GM10847 (cell line): ENCODE measurements around the gene SYNPR.

Experiments used
- POLR2A ChIP-seq: IDR thresholded peaks from 2 replicates; pipeline ENCODE4 v1.6.1; 2011; ENCODE audit not compliant: insufficient read length; ENCODE audit errors: extremely low read depth

The SYNPR gene

DNA sequence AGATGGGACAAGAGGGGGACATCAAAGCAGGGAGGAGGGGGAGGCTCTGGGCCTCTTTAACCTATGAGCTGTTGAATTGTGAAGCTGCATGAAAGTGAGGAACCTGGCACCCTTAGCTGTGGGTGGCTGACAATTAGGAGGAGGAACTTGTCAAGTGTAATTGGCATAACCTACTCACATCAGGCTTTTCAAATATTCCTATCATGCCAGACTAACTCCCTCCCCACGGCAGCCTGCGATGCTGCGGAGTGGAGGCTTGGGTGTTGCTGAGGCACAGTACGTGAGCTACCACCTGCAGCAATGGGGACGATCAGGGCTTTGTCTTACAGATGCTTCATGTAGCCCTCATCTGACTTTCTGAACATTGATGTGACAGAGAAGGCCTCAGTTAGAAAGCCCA, 193.7 kb downstream of the SYNPR start:
- TF ChIP-seq POLR2A, result no peak

DNA sequence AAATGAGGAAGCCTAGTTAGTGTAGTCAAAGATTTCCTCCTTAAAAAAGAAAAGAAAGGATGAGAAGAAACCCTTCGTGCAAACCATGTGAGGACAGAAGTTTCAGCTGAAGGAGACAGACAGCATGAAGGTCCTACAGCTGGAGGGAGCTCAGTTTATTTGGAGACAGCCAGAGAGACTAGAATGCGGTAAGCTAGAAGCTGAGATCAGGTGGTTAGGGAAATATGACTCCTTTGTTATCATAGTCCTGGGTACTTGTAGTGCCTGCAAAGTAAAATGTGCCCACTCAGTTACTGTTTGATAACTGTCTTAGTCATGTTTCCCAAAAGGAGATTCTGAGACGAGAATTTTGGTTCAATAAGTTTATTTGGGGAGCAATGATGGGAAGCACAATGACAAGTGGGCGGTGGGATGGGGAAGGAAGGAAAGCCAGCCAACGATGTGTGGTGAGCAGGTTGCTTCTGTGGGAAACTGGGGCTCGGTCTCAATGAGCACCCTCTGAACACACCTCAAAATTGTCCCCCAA, 195.6 kb downstream of the SYNPR start:
- TF ChIP-seq POLR2A, result no peak

DNA sequence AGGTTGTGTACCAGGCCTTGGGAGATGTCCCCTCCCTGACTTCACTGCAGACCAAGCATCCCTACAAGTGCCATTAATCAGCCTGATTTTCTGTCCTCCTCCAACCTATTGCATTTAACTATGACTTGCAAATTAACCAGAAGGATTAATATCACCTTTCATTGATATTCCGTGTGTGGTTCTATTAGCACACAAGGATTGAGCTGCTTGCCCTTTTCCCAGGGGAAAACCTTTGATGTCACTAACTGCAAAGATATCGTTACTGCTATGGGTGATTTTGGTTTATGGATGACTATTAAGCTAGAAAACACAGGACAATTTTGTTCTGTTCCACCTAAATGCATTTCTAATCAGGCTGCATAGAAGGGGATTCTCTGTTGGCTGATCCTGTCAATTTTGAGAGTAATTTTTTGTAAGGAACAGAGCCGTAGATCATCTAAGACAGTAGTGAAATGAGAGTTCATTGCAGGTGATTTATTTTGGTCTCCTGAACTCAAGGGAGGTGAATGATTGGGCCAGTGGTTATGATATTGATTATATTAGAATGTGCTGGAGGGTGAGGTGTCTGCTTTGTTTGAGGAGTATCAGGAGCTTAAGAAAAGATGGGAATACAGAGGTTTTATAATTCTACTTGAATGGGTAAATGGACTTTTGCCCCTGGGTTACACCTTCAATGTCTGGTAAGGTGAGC, 196.9 kb downstream of the SYNPR start:
- no peak for TF ChIP-seq POLR2A

DNA sequence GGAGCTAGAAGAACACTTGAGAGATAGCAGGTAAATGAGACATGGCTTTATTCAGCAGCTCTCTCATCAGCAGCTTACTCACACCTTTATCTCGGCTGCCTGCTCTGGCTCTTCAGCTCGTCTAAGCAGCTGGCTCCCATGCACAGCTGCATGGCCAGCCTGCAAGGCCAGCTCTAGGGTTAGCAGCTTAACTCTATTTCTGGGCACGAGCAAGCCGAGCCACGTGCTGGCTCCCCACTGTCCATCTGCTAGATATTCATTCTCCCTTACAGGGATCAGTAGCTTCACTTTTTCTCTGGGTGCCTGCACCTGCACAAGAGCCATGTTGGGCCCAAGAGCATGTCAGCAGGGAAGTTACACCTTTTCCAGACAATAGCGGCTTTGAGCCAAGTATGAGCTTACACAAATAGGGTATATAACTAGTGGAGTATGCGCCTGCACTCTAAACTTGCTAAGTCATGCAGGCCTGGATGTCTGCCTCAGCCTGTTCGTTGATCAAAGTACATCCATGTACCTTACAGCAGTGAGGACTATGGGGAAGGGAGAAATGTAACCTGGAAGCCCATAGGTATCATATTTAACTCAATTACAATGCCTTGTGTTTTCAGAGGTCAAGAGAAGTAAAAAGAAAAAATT, 199.5 kb downstream of the SYNPR start:
- TF ChIP-seq POLR2A, result no peak

DNA sequence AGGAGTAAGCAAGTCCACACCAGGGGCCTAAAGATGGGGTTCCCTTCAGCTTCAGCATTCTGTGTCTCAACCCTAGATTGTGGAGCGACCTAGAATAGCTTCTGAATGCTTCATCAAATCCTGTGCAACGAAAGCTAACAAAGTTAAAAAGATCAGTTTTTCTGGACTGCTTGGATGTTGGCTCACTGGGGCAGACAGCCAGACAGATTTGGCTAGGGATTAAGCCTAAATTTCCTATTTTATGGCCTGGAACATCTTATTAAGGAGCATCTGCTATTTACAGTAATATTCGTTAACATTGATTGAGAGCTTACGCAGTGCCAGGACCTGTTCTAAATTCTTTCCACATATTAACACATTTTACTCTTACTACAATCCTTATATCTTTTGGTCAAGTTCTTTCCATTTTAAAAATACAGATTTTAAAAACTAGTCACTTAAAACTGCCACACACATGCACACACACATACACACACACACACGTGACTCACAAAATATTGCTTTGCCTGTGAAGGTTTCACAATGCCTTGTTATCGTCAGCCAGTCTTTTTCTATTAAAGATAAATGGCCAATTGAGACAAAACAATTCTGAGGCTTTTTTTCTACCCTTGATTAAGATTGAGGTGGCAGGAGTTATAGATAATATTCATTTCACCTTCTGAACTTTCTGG, 201.0 kb downstream of the SYNPR start:
- no peak for TF ChIP-seq POLR2A

DNA sequence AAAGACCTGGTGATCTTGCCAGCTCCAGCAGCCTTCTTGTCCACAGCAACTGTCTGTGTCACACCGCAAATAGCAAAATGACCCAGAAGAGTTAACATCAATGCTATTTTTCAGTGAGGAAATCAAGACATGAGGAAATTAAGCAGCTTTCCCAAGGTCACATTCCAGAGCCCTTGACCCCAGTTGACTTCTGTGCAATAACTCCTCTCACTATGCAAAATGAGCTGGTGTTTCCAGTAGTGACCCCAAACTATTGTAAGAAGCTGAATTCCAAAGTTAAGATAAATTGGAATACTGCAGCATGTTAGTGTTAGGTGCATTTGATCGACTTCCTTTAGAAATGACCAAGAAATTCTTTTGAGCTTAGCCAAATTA, 201.5 kb downstream of the SYNPR start:
- no peak for TF ChIP-seq POLR2A

DNA sequence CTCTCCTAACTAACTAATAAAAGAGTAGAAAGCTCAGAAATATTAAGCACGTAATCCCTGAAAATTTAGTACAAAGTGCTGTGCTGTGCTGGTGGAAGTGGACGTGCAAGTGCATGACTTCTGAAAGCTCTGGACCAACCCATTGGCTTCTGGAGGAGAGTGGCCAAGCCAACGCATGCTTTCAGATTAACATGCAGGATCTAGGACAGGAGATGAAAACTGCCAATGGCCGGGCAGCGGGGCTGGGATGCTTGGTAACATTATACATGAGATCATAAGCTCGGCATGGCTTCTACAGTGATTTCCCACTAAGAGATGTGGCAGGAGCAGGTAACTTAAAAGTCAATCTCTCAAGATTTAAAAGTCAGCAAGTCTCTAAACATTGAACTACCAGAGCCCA, 203.5 kb downstream of the SYNPR start:
- no peak for TF ChIP-seq POLR2A

DNA sequence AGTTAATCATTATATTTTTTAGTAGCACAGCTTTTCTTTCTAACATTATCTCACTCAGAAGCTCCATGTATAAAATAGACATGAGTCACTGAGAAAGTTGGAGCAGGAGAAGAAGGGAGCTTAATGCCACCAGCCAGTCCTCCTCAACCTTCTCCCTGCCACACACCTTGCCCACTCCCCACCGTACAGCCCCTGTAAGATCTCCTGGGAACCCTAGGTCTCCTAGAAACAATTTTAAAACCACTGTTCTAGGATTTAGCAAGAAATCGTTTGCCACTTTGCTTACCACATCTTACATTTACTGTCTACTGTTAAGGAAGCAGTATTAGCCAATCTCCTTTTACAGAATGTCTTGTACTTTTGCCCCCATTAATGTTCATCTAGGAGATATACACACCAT, 204.2 kb downstream of the SYNPR start:
- TF ChIP-seq POLR2A, result no peak

DNA sequence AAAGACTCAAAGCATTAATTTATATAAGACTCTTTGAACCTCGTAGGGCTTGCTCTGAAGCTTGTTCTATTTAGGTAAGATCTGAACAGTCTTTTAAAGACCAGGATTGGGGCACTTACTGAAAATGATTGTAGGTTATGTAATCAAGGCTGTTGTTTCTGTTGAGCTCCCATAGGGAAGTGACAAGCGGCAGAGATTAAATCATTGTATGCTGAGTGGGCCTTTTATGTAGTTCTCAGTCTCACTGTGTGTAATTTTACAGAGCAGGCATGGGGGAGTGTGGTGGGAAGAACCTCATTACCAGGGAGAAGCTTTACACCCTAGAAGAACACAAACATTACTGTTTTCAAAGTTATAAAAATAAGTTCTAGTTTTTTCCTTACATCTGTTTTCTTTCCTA, 214.4 kb downstream of the SYNPR start:
- no peak for TF ChIP-seq POLR2A

DNA sequence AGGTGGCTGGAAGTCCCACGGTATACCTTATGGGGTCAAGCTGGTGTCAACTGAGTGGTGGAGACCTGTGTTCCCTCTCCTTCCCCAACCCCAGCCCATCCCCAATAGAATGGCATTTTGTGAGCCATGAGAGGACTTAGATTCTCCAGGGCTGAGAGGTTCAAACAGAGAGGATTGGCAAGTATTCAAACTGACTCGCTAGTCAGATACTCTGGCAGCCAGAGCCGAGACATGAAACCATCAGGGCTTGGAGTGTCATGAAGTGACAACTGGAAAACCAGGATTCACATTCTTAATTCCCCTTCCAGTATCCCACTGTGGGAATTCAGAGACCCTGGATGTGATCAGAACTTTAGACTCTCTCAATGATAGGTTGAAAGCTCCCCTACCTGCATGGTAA, 215.0 kb downstream of the SYNPR start:
- no peak for TF ChIP-seq POLR2A

DNA sequence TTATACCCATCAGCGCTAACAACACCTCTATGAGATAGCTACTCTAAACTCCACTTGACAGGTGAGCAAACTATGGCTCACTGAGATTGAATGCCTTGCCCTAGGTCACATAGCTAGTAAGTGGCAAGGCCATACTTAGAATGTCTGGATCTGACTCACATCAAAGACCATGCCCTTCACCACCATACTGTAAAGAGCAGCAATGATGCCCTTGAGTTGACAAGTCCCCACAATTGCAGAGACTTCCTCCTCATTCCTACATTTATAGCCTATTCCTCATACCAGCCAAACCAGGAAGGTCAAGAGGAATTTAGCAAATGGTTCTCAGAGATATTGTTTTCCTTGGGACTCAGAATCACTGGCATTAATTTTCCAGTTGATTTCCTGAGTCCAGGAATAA, 216.5 kb downstream of the SYNPR start:
- TF ChIP-seq POLR2A, result no peak

DNA sequence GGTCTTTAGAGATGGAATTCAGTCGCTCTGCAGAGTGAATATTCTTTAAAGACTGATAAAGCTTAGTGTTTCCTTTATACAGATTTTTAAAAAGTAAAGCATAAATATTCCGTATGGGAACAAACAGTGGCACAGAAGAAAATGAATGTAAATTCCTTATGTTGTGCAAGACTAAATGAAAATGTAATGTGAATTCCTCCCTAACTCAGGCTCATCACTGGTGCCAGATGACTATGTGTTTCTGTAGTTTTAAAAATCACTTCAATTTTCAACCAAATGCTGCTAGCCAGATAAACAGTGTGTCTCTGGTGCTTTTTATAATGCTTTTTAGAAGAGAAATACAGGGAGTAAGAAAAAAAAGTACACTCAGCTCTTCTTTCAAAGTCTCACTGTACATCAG, 219.5 kb downstream of the SYNPR start:
- no peak for TF ChIP-seq POLR2A

DNA sequence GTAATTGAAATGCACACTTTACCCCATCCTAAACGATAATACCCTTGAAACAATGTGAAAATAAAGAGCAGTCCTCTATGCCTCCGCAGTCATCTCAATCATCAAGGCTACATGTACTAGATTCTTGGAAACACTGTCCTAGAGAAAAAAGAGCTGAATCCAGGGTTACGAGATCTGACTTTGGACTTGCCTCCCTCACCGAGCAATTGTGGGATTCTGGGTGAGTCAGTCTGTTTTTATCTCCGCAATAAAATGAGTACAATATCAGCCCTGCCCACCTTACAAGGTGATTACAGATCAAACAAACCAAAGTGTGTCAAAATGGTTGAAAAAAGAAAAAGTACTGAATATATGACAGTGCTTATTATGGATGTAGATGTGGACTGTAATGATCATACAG, 222.1 kb downstream of the SYNPR start:
- TF ChIP-seq POLR2A, result no peak

DNA sequence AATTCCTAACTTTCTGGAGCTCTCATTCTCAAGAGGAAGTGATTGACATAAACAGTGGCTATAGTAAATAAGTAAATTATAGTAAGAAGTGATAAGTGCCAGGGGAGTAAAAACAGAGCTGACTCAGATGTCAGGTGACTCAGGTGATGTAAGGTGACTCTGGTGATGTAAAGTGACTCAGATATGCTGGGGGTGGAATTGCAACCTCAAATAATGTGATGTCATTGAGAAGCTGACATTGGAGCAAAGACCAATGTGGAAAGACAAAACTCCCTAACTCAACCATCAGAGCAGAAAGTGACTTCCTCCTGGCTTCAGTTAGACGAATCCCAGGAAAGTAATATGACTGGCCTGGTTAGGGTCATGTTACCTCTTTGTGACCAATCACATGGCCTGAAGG, 230.2 kb downstream of the SYNPR start:
- no peak for TF ChIP-seq POLR2A

DNA sequence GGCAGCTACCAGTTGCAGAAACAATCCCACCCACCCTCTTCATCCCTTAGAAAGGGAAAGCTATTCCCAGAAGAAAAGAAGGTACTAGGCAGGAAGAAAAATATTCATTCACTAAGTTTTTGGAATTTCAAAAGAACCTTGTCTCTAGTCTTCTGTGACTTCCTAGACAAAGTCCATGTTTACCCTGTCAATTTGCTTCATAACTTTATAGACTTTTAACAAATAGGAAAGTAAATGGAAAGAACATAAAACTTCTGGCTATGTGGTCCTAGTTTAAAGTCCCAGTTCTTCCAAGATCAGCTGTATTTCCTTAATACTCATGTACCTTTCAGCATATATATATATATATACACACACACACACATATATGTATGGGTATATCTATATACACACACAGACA, 230.7 kb downstream of the SYNPR start:
- TF ChIP-seq POLR2A, result no peak

DNA sequence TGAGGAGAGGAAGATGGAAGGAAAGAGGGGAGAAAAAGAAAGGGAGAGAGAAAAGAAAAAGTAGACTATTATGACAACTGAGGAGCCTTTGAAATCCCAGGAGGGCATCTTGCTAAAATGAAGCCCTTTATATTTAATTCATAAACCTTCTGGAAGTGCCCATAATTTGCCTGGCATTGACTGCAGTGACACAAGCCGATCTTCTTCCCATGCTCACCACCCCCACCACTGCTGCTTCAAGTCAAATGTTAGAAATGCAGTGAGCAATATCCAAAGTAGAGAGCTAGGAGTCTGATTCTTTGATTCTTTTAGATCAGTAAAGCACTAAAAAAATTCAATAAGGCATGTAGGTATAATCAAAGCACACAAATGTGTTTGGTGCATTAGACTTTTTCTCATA, 235.7 kb downstream of the SYNPR start:
- no peak for TF ChIP-seq POLR2A
